Activated CD8-positive, alpha-beta T cell treated with anti-CD3 and anti-CD28 coated beads, Interleukin-2, amount 10 ng/mL, durations not matched to agents 7 days and 5 days (primary cell): Measurements from ENCODE around the gene SMOC1. TPM values are rescaled to one million over a fixed set of nuclear protein-coding genes. Genes with fewer than 3 reads are reported as not detected.
"Not testable (repeated sequence)": the region's sequence is repeated elsewhere in the genome, so short reads cannot be mapped to it uniquely, and the experiment has no call there.

ENCODE experiments used
- ATAC-seq: fragments of 150-1000 bp; cut with Tn5 transposase; one replicate; pipeline ENCODE4 v1.10.0; 2021; ENCODE audit warnings: moderate library complexity
- CTCF ChIA-PET: fragments of 350-600 bp; sonication (Branson Sonifier 250); formaldehyde crosslinking; loops from one replicate; lab custom pipeline; 2021; ENCODE audit warnings: antibody characterized with exemption; lab: Charles Lee
- POLR2A ChIA-PET: fragments of 350-600 bp; sonication (Branson Sonifier 250); formaldehyde crosslinking; loops from one replicate; lab custom pipeline; 2021; ENCODE audit warnings: antibody characterized with exemption; lab: Charles Lee
- DNase-seq: peaks from one replicate; pipeline ENCODE4 v3.0.0-alpha.2; 2020
- H3K27ac Mint-ChIP-seq: one replicate; pipeline ENCODE4 v1.8.0; 2021; ENCODE audit warnings: mild to moderate bottlenecking, mixed read lengths
- H3K27me3 Mint-ChIP-seq: one replicate; pipeline ENCODE4 v1.8.0; 2021; ENCODE audit warnings: low read depth, mixed read lengths
- H3K36me3 Mint-ChIP-seq: one replicate; pipeline ENCODE4 v1.8.0; 2021; ENCODE audit warnings: low read depth, mixed read lengths
- H3K4me1 Mint-ChIP-seq: one replicate; pipeline ENCODE4 v1.8.0; 2021; ENCODE audit warnings: low read depth, mixed read lengths
- H3K4me3 Mint-ChIP-seq: one replicate; pipeline ENCODE4 v1.8.0; 2021; ENCODE audit warnings: mild to moderate bottlenecking, mixed read lengths
- H3K9me3 Mint-ChIP-seq: one replicate; pipeline ENCODE4 v1.8.0; 2022; ENCODE audit warnings: mixed read lengths; ENCODE audit not compliant: insufficient read depth
- total RNA-seq, 2 experiments: library from RNA; stranded (reverse); gene quantifications; one replicate each; pipeline ENCODE4 v1.2.3, GENCODE V29; 2021

SMOC1 gene
- total RNA-seq, 2 experiments from 2014 or later: not detected

GRCh38 chr14:69886453-69887242 is 7.4 kb downstream of the SMOC1 start:
- POLR2A ChIA-PET: no interaction called here
- no peaks in the 10 kb centered on the region for H3K9me3 Mint-ChIP-seq
- H3K4me1 Mint-ChIP-seq: no peaks in the 10 kb centered on the region
- no peaks in the 10 kb centered on the region for H3K36me3 Mint-ChIP-seq
- DNase-seq (no peak), ATAC-seq (no peak)
- peaks cover 31% of the 10 kb centered on the region for H3K27me3 Mint-ChIP-seq
- CTCF ChIA-PET: interaction anchor here (1.3 kb wide), 1 partner anchor 141 kb away, joined by 5 read pairs; no protein-coding TSS in a partner anchor
- H3K27ac Mint-ChIP-seq: no peak overlapping the region
- no peak overlapping the region for H3K4me3 Mint-ChIP-seq

GRCh38 chr14:69887740-69888657 is 8.8 kb downstream of the SMOC1 start:
- no peaks in the 10 kb centered on the region for H3K36me3 Mint-ChIP-seq
- ATAC-seq (no peak), DNase-seq (no peak)
- H3K9me3 Mint-ChIP-seq: no peaks in the 10 kb centered on the region
- H3K4me3 Mint-ChIP-seq: no peak overlapping the region
- peaks cover 25% of the 10 kb centered on the region for H3K27me3 Mint-ChIP-seq
- ChIA-PET POLR2A (no interaction called here), CTCF (interaction anchor here (1.3 kb wide), 1 partner anchor 140 kb away, joined by 5 read pairs; no protein-coding TSS in a partner anchor)
- H3K4me1 Mint-ChIP-seq: no peaks in the 10 kb centered on the region
- no peak overlapping the region for H3K27ac Mint-ChIP-seq

- no peaks in the 10 kb centered on the region for H3K4me1 Mint-ChIP-seq
- no peaks in the 10 kb centered on the region for H3K9me3 Mint-ChIP-seq
- peaks cover 18% of the 10 kb centered on the region for H3K27me3 Mint-ChIP-seq
- ATAC-seq (no peak), DNase-seq (no peak)
- H3K27ac Mint-ChIP-seq: no peak overlapping the region
- no peak overlapping the region for H3K4me3 Mint-ChIP-seq
- ChIA-PET POLR2A (no interaction called here), CTCF (no interaction called here)
- no peaks in the 10 kb centered on the region for H3K36me3 Mint-ChIP-seq
Observed at GRCh38 chr14:69891422-69891821, 12.2 kb downstream of the SMOC1 start.

GRCh38 chr14:69895109-69895508 is 15.9 kb downstream of the SMOC1 start:
- H3K27me3 Mint-ChIP-seq: peaks cover 14% of the 10 kb centered on the region
- no peaks in the 10 kb centered on the region for H3K36me3 Mint-ChIP-seq
- ChIA-PET POLR2A (no interaction called here), CTCF (no interaction called here)
- no peak overlapping the region for H3K4me3 Mint-ChIP-seq
- H3K9me3 Mint-ChIP-seq: no peaks in the 10 kb centered on the region
- H3K27ac Mint-ChIP-seq: no peak overlapping the region
- no peak for ATAC-seq
- DNase-seq: no peak
- no peaks in the 10 kb centered on the region for H3K4me1 Mint-ChIP-seq

GRCh38 chr14:69896080-69896479 is 16.9 kb downstream of the SMOC1 start:
- CTCF ChIA-PET: interaction anchor here (1.0 to 1.3 kb wide), 3 partner anchors 26 to 118 kb away, joined by 3 read pairs; no protein-coding TSS in a partner anchor
- H3K36me3 Mint-ChIP-seq: no peaks in the 10 kb centered on the region
- no peaks in the 10 kb centered on the region for H3K4me1 Mint-ChIP-seq
- ATAC-seq (no peak), DNase-seq (no peak)
- H3K4me3 Mint-ChIP-seq: no peak overlapping the region
- H3K27me3 Mint-ChIP-seq: peaks cover 14% of the 10 kb centered on the region
- POLR2A ChIA-PET: no interaction called here
- no peaks in the 10 kb centered on the region for H3K9me3 Mint-ChIP-seq
- no peak overlapping the region for H3K27ac Mint-ChIP-seq

GRCh38 chr14:69896972-69897371 is 17.8 kb downstream of the SMOC1 start:
- Mint-ChIP-seq H3K27ac (no peak overlapping the region), H3K36me3 (no peaks in the 10 kb centered on the region), H3K4me1 (no peaks in the 10 kb centered on the region), H3K4me3 (no peak overlapping the region), H3K9me3 (no peaks in the 10 kb centered on the region), H3K27me3 (peaks cover 10% of the 10 kb centered on the region)
- DNase-seq (no peak), ATAC-seq (no peak)
- POLR2A ChIA-PET: no interaction called here
- CTCF ChIA-PET: interaction anchor here (1.1 to 1.3 kb wide), 2 partner anchors 49 to 117 kb away, joined by 3 read pairs; no protein-coding TSS in a partner anchor

GRCh38 chr14:69900603-69901002 is 21.4 kb downstream of the SMOC1 start:
- DNase-seq (no peak), ATAC-seq (no peak)
- ChIA-PET CTCF (no interaction called here), POLR2A (no interaction called here)
- peaks cover 4% of the 10 kb centered on the region for H3K27me3 Mint-ChIP-seq
- no peak overlapping the region for H3K4me3 Mint-ChIP-seq
- H3K36me3 Mint-ChIP-seq: no peaks in the 10 kb centered on the region
- no peak overlapping the region for H3K27ac Mint-ChIP-seq
- no peaks in the 10 kb centered on the region for H3K4me1 Mint-ChIP-seq
- H3K9me3 Mint-ChIP-seq: no peaks in the 10 kb centered on the region

GRCh38 chr14:69901113-69901951 is 22.1 kb downstream of the SMOC1 start:
- Mint-ChIP-seq H3K4me3 (no peak overlapping the region), H3K9me3 (no peaks in the 10 kb centered on the region), H3K4me1 (no peaks in the 10 kb centered on the region), H3K27ac (no peak overlapping the region), H3K36me3 (no peaks in the 10 kb centered on the region), H3K27me3 (peaks cover 4% of the 10 kb centered on the region)
- POLR2A ChIA-PET: no interaction called here
- ATAC-seq: no peak
- CTCF ChIA-PET: no interaction called here
- no peak for DNase-seq

GRCh38 chr14:69903046-69903445 is 23.8 kb downstream of the SMOC1 start:
- DNase-seq, H3K4me1 Mint-ChIP-seq, H3K36me3 Mint-ChIP-seq, POLR2A ChIA-PET, H3K9me3 Mint-ChIP-seq, H3K27me3 Mint-ChIP-seq, CTCF ChIA-PET, ATAC-seq, H3K4me3 Mint-ChIP-seq, H3K27ac Mint-ChIP-seq: not testable (repeated sequence)

GRCh38 chr14:69904246-69904645 is 25.0 kb downstream of the SMOC1 start:
- Mint-ChIP-seq H3K9me3 (no peaks in the 10 kb centered on the region), H3K27me3 (peaks cover 7% of the 10 kb centered on the region), H3K4me3 (no peak overlapping the region), H3K36me3 (no peaks in the 10 kb centered on the region), H3K27ac (no peak overlapping the region), H3K4me1 (no peaks in the 10 kb centered on the region)
- no peak for ATAC-seq
- no peak for DNase-seq
- ChIA-PET POLR2A (no interaction called here), CTCF (no interaction called here)

- Mint-ChIP-seq H3K9me3 (no peaks in the 10 kb centered on the region), H3K4me1 (no peaks in the 10 kb centered on the region), H3K36me3 (no peaks in the 10 kb centered on the region), H3K27ac (no peak overlapping the region), H3K27me3 (peaks cover 15% of the 10 kb centered on the region), H3K4me3 (no peak overlapping the region)
- ATAC-seq (no peak), DNase-seq (no peak)
- ChIA-PET CTCF (no interaction called here), POLR2A (no interaction called here)
Observed at GRCh38 chr14:69906201-69906600, 27.0 kb downstream of the SMOC1 start.
